ENCODE measurements around the gene PAQR6.

Gene PAQR6

GRCh38 chr1:156200044-156200443 lies 47.8 kb downstream of the PAQR6 start:
- in situ Hi-C loops (cut with HindIII; ENCODE audit: low sequenced_read_pairs): no loop called here

DNA sequence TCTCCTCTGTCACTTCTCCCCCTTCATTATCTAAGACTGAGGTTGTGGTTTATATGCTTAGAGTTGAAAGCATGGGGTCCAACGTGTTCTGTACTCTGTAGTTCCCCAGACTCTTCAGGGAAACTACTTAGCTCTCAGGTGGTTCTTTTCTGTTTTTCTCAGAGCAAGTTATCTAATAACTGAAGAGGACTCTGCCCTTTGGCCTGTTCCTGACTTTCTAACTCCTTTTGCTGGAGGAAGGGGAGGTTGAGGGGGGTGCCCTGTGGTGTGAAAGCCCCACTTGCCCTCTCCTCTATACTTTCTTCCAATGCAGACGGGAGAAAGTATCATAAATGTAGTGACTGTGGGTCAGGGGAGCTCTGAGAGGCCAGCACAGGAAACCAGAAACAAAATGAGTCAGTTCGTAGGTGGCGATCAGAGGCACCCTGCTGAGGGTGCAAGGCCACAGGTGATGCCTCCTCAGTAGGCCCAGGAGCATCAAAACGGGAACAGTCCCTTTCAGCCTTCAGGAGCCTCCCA lies 49.0 kb downstream of the PAQR6 start:
- in situ Hi-C loops (cut with HindIII; ENCODE audit: low sequenced_read_pairs): no loop called here

DNA sequence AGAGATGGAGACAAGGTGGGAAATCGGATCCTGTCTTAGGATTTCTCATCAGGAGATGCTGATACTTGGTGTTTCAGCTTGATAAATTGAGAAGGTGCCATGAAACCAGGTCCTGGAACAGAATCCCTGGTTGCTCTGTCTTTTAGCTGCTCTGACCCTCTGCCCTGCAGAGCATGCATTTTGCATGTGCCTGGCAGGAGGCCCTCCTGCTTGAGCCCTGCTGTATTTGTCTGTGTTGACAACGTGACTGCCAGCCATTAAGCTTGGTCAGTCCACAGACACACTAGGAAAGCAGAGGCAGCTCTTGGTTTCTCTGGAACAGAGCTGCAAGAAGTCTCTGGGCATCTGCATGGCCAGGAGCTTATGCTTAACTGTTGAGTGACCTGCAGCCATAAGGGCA lies 51.4 kb downstream of the PAQR6 start:
- in situ Hi-C loops (cut with HindIII; ENCODE audit: low sequenced_read_pairs): no loop called here

DNA sequence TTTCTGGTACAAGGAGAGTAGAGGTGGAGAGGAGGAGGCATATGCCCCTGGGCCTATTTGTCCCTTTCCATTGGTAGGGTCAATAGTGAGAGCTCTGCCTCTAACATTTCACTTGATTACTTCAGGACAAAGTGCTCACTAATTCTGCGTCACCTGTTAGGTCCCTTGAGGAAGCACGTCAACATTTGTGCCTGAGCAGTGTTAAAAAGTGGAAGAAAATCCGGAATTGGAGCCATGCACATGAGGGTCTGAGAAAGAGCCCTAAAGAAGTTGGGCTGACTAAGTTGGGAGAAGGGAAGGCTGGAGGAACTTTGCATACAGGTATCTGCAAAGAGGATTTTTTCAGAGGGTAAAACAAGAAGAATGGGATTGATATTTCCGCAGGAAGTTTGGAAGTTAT lies 52.0 kb downstream of the PAQR6 start:
- in situ Hi-C loops (cut with HindIII; ENCODE audit: low sequenced_read_pairs): no loop called here

- in situ Hi-C loops (cut with HindIII; ENCODE audit: low sequenced_read_pairs): no loop called here
These were observed 53.6 kb downstream of the PAQR6 start for GRCh38 chr1:156194300-156194652.

GRCh38 chr1:156193488-156194299 lies 54.2 kb downstream of the PAQR6 start, which contains the start of gene SLC25A44:
SLC25A44 (plus strand) TSS chr1:156194104; CDS start chr1:156199848, 5,744 bp downstream.
- in situ Hi-C loops (cut with HindIII; ENCODE audit: low sequenced_read_pairs): no loop called here

Data from DLD1 (cell line).